HT-29 (cell line): Measurements from ENCODE around the gene FAM193A. TPM values are rescaled to one million over a fixed set of nuclear protein-coding genes. Genes with fewer than 3 reads are reported as not detected.
"Not testable (repeated sequence)": the region's sequence is repeated elsewhere in the genome, so short reads cannot be mapped to it uniquely, and the experiment has no call there.

Experiments used
- DNase-seq: peaks from one replicate; pipeline ENCODE4 v3.0.0-alpha.2; 2015; ENCODE audit warnings: low spot score
- total RNA-seq: library from RNA; depleted of rRNA; stranded (reverse); fragments of >200 nt; shearing (Covaris generic); gene quantifications from 2 replicates; pipeline ENCODE4 v1.2.3, GENCODE V29; 2014

Gene FAM193A
- total RNA-seq, 1 experiment from 2014 or later, result 13.8 TPM

DNA sequence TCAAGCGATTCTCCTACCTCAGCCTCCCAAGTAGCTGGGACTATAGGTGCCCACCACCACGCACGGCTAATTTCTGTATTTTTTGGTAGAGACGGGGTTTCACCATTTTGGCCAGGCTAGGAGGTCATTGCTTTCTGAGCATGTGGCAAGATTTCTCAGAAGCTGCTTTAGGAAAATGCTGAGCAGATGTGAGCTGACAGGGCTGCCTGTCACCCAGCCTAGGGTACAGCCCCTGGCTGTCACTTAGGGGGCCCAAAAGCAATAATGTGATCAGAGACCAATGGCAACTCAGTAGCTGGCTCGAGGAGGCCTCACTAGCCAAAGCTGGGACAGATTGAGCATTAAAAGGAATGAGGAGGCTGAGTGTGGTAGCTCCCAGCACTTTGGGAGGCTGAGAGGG, 154.9 kb downstream of the FAM193A start:
- no peak for DNase-seq

DNA sequence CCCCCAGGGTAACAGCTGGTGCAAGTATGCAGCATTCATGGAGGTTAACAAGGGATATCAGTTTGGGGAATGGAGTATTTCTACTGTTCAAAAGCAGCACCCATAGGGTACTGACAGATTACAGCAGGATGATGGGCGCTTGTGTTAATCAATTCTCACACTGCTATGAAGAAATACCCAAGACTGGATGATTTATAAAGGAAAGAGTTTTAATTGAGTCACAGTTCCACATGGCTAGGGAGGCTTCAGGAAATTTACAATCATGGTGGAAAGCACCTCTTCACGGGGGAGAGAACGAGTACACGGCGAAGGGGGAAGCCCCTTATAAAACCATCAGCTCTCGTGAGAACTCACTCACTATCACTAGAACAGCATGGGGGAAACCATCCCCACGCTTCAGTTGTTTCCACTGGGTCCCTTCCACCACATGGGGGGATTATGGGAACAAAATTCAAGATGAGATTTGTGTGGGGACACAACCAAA, 155.5 kb downstream of the FAM193A start:
- DNase-seq, result no peak

DNA sequence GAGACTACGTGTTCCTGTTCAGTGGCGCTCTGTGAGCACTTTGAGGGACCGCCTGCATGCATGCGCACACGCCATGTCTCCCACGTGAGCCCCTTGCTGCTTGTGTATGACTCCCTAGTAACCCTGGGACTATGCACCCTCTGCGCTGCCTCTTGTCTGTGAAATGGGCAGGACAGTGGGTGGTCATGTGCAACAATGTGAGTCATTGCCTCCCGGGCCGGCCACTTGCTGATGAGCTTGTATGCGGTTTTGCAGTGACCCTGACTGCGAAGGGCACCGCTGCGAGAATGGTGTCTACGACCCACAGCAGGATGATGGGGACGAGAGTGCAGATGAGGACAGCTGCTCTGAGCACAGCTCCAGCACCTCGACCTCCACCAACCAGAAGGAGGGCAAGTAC, 158.2 kb downstream of the FAM193A start:
- DNase-seq, result no peak

DNA sequence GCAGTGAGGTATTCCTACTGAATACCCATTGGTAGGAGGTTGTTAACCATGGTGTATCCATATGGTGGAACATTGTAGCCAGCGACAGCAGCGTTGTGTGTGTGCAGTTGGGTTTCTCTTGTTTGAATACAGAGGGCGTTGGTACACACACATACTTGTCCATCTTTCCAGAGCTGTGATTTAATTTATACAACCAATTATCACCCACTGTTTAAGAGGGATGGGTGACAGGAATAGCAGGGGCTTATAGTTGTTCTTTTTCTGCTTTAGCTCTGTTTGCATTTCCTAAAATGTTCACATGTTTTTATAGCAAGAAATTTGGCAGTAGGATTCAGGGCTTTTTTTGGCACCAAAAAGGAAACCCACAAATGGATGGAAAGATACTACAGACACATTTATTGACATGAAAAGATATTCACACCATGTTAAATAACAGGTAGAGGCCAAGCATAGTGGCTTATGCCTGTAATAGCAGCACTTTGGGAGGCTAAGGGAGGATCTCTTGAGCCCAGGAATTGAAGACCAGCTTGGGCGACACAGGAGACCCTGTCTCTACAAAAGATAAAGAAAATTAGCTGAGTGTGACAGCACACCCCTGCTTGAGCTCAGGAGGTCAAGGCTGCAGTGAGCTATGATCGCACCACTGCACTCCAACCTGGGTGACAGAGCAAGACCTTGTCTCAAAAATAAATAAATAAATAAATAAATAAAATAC, 159.1 kb downstream of the FAM193A start:
- DNase-seq, result no peak

DNA sequence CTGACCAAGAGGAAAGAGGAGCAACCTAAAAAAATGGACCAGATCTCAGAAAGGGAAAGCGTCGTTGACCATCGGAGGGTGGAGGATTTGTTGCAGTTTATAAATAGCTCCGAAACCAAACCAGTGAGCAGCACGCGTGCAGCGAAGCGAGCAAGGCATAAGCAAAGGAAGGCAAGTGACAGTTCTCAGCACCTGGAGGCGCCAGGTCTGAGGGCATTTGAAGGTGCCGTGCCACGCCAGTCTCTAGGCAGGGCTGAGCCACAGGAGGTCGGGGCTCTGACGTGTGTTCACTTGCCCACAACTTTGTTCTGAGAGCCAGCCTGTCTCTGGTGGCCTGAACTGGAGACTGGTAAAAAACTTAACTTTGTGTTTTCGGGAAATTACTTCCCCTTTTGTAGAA, 160.0 kb downstream of the FAM193A start:
- no peak for DNase-seq

DNA sequence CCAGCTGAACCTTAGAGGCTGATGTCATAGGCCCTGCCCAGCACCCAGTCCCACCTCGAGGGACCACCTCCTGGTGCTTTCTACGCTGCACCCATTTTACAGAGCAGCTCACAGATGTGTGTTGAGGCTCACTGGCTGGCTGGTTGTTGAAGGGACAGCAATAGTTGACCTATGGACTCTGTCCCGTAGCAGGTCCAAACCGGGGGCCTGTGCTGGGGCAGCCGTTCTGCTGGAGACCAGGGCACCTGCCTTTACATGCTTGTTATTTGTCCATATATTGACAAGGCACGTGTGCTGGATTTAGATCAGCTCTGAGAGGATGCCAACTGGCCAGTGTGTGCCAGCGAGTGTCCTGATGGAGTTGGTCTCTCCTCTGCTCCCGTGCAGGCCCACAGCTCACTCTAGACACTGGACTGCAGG, 161.6 kb downstream of the FAM193A start:
- no peak for DNase-seq

DNA sequence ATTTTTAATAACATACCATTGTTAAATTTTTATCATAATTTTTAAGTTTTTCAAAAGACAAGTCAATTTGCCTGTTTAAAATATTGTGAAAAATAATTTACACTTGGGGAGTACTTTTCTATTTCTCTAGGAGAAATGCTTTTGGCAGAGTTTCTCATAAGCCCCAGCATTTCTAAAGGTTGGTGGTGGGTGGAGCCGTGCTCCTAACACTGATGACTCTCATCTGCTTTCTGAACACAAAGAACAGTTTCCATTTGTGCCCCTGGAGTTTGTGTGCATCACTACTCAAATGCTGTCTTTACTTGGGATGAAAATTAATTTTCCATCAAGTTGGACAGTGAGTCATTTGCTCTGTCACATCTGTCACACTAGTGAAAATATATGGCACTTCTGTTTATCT, 162.1 kb downstream of the FAM193A start:
- no peak for DNase-seq

DNA sequence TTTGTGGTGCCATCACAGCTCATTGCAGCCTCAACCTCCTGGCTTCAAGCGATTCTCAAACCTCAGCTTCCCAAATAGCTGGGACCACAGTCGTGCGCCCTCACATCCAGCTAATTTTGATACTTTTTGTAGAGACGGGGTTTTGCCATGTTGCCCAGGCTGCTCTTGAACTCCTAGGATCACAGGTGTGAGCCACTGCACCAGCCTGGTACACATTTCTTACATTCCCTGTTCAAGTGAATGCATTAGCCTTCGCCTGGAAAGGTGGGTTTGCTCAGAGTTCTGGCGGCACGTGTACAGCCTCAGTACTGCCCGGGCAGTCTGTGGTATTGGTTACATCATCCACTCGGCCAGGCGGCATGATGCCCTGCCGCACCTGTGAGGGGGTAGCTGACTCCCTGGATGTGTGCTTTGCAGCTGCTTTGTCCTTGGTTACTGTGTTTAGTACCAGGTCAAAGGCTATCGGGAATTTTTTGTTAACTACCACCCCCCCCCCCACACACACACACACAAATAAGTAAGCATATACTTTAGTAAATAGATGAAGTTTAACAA, 162.6 kb downstream of the FAM193A start:
- no peak for DNase-seq

DNA sequence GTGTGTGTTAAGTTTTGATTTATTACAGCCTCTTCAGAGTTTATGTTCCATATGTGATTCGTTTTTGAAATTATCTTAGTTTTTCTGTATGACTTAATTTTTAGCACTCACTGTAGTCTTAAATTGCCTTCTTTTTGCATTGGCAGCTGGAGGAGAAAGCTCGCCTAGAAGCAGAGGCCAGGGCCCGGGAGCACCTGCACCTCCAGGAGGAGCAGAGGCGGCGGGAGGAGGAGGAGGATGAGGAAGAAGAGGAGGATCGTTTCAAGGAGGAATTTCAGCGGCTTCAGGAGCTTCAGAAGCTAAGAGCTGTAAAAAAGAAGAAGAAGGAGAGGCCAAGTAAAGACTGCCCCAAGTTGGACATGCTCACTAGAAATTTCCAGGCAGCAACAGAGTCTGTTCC, 163.1 kb downstream of the FAM193A start:
- no peak for DNase-seq

DNA sequence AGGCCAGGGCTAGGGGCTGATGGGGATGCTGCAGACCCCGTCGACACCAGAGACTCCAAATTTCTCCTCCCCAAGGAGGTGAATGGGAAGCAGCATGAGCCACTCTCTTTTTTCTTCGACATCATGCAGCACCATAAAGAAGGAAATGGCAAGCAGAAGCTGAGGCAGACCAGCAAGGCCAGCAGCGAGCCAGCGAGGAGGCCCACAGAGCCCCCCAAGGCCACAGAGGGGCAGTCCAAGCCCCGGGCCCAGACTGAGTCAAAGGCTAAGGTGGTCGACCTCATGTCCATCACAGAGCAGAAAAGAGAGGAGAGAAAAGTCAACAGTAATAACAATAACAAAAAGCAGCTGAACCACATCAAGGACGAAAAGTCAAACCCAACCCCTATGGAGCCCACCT, 163.6 kb downstream of the FAM193A start:
- no peak for DNase-seq

DNA sequence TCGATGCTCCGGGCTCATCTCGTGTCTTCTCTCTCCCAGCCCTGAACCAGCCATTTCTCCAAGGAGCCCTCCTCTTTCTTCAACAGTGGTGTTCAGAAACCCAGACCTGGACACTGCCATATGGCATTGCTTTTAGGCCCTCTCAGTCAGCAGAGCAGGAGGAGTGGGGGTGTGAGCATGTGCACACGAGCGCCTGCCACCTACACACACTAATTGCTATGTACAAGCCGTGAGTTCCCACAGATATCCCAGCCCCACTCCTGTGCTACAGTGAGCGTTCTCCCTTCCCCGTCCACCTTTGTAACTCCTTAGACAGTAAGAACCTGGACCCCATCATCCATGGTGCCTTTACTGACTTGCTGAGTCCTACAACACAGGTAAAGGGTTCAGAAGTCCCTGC, 165.9 kb downstream of the FAM193A start:
- DNase-seq, result no peak

DNA sequence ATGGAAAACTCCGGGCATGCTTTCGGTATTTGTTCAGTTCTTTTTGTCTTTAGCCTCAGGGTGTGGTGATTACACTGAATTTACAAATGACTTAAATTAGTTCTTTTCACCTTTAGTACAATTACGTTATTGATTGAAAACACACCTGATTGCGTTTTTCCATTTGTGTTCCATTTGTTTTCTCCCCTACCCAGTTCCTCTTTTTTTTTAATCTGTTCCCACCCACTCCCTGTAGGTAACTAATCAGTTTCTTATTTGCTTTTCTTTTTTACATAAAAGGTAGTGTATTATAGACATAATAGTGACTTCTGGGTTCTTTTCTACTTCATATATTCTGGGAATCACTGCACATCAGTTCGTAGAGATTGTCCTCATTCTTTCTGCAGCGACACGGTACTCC, 166.3 kb downstream of the FAM193A start:
- no peak for DNase-seq

DNA sequence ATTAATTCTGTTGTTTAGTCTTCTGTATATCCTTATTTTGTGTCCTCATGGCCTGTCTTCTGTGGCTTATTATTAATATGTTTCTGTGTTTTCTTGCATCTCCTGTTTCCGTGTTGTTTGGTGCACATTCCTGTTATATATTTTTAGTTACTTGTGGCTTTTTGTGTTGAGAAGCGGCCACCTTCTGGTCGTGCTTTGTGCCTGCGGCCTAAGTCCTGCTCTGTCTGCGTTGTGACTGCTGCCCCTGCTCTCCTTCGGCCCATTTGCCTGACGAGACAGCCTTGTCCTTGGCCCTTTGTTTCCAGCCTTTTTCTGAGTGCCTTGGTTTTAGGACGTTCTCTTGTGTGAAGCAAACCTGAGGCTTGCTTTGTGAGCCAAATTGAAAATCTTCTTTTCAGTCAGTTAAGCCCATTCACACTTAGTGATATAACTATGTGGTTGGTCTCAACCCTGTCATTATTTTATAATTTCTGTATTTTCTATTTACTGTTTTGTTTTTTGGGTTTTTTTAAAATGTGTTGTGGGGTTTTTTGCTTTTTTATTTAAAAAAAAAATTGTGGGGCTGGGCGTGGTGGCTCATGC, 175.9 kb downstream of the FAM193A start:
- DNase-seq, result peak; percentile 47

DNA sequence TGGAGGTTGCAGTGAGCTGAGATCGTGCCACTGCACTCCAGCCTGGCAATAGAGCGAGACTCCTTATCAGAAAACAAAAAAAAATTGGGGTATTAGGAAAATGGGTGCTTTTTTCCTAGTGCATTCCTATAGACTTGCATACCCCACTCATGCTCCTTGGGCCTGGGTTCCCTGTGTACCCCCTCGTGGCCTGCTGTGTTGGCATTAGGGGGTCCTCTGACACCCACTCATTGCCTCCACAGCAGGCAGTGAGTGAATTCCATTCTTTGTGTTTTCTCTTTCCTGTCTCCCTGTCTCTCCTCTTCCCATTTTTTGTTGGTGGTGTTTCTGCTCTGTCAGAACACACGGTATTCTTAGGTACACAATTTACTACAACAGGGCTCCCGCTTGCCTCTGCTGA, 176.9 kb downstream of the FAM193A start:
- DNase-seq, result no peak

DNA sequence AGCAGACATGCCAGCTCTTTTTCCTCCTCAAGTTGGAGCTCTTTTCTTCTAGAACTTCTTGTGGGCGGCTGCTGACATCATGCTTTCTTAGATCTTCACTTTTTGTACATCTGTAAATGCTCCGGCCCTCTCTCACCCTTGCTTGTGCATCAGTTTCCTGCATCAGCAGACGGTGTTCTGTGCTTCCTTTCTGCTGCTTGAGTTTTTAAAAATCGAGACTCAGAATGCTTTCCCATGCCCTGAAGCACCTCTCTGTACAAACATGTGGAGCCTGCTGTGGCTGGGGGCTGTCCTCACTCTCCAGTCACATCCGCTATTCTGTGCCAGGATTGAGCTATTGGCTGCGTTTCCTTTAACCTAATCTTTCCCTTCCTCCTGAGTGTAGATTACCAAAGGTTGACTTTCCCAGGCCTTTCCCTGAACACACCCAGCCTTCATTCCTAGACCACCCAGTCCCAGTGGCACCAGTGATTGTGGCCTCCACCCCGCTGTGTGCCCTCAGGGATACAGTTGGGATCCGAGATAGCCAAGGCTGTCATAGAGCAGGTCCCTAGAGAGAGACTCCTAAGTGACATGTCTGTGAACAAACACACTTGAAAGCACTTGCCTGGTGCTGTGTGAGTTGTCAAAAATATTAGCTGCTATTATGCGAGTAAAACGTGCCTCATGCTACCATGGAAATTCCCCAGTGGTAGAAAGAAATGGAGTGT, 177.8 kb downstream of the FAM193A start:
- DNase-seq, result no peak

DNA sequence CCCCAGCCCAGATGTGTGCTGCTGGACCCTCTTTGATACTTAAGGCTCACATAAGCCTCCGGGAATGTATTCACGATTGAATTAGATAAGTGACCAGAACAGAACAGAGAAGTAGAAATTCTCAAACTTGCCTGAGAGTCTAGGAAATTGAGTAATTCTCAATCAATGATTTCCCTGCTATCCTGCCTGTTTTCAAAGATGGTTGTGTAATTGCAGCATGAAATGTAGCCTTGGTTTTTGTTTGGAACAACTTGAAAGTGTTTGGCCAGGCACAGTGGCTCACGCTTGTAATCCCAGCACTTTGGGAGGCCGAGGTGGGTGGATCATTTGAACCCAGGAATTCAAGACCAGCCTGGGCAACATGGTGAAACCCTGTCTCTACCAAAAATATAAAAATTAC, 178.5 kb downstream of the FAM193A start:
- DNase-seq, result no peak

DNA sequence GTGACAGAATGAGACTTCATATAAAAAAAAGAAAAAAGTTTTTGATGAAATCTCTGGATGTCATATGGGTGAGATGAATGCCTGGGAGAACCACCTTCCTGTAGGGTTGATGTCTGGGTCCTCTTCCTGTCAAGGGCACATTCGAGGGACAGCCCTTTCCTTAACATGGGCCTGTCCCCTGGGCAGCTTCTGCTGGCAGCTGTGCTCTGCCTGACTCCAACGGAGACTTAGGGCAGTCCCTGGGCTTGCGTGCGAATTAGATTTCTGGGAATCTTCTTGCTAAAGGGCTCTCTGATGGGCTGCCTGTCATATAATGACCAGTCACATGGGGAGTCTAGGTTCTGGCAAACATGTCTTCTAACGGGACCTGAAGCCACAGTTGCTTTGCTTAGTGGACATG, 179.0 kb downstream of the FAM193A start:
- no peak for DNase-seq

DNA sequence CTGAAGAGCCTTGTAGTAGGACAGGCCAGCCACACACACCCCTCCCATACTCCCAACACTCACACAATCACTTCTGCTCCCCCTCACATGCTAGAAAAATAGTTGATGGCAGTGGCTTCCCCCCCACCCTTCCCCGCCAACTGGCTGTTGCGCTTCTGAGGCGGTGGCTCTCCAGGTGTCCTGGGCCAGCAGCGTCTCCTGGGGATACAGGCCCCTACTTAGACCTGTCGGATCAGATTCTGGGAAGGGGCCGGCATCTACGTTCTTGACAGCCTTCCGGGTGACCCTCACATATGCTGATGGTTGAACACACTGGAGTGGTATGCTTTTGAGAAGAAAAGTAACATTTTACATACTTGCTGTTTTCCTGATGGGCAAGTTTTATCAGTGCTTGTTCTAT, 179.8 kb downstream of the FAM193A start:
- DNase-seq, result no peak

DNA sequence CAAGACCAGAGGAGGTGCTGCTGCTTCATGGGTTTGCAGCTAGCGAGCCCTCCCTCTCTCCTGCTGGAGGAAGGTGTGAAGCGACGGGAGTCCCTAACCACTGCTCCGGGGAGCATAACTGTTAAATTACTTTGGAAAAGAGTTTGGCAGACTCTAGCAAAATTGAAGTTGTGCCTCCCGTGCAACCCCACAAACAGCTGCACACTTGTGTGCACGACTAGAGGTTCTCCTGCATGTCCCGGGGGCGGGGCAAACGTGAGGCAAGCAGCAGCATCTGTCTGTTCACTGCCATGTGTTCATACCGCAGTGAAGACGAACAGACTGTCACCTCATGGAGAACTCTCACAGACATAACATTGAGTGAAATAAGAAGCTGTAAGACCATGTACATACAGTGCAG, 185.1 kb downstream of the FAM193A start:
- DNase-seq, result no peak

DNA sequence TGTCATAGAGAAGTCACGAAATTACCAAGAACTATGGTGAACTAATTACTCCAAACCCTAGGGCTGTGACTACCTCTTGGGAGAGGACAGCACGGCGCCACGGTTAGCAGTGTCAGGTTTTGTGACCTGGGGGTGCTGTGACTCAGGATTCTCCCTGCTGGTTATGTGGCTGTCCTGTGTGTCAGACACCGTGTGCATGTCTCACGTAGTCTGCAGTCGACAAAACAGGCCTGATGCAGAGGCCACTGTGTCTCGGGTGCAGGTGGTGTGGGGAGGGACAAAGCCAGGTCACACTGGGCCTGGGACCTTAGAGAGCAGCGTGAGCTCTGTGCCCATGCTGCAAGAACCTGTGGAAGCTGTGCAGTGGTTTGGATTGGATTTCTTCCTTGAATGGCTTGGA, 185.6 kb downstream of the FAM193A start:
- DNase-seq, result no peak

DNA sequence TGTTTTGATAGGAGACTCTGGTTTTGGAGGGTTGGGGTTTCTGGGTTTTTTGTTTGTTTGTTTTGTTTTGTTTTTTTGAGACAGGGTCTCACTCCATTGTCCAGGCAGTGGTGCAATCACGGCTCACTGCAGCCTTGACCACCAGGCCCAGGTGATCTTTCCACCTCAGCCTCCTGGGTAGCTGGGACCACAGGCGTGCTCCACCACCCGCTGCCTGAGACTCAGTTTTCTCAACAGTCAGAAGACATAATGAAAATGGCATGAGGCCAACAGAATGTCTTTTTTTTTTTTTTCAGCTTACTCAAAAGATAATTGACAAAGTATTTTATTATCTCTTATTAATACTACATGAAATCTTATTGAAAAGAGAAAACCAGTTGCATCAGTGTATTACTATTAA, 187.3 kb downstream of the FAM193A start:
- DNase-seq, result no peak

DNA sequence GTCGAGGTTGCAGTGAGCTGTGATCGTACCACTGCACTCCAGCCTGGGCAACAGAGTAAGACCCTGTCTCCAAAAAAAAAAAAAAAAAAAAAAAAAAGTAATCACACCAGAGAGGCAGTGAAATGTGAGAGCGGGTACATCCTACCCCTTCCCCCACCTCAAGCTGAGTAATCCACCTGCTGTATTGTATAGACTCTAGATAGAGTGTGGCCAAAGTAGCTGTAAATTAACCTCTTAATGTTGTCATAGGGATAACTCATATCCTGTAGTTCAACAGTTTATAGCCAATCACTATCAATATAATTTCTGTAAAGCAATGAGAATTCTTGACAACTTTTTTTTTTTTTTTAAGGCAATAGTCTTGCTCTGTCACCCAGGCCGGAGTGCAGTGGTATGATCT, 188.9 kb downstream of the FAM193A start:
- no peak for DNase-seq

DNA sequence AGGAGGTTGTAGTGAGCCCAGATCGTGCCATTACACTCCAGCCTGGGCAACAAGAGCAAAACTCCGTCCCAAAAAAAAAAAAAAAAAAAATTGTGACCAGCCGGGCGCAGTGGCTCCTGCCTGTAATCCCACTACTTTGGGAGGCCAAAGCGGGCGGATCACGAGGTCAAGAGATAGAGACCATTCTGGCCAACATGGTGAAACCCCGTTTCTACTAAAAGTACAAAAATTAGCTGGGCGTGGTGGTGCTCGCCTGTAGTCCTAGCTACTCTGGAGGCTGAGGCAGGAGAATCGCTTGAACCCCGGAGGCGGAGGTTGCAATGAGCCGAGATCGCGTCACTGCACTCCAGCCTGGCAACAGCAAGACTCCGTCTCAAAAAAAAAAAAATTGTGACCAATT, 190.4 kb downstream of the FAM193A start:
- not testable (repeated sequence) for DNase-seq
